H1 (cell line): Measurements from ENCODE around the gene PNCK. TPM values are rescaled to one million over a fixed set of nuclear protein-coding genes. Genes with fewer than 3 reads are reported as not detected.

Experiments
- CTCF ChIA-PET: fragments of 300-600 bp; sonication (Branson Sonifier 250); formaldehyde crosslinking; loops from one replicate; lab custom pipeline; 2021; ENCODE audit not compliant: partially characterized antibody; lab: Charles Lee
- POLR2A ChIA-PET: fragments of 300-600 bp; sonication (Branson Sonifier 250); formaldehyde crosslinking; loops from one replicate; lab custom pipeline; 2021; ENCODE audit warnings: inconsistent platforms; ENCODE audit not compliant: partially characterized antibody; lab: Charles Lee
- DNase-seq, 2 experiments: peaks; one replicate each; pipeline versions ENCODE4 v3.0.0 to v3.0.0-alpha.2; 2010 to 2022; ENCODE audit warnings: low spot score in 2 of 2, low read depth in 1 of 2, mixed read lengths in 1 of 2
- FAIRE-seq: peaks from 2 replicates; lab custom pipeline; 2011; peaks lifted over from hg19 to GRCh38; lab: Jason Lieb, UNC
- H2AFZ ChIP-seq: 2 replicates; pipeline ENCODE4 v1.8.1; 2012; ENCODE audit warnings: low read length, inconsistent platforms
- H2AK5ac ChIP-seq: 2 replicates; pipeline ENCODE4 v1.6.1; 2013; ENCODE audit warnings: low read depth, low read length
- H2BK120ac ChIP-seq: replicated peaks from 2 replicates; pipeline ENCODE3; 2013; ENCODE audit warnings: low read depth, low read length, inconsistent platforms
- H2BK12ac ChIP-seq: 2 replicates; pipeline ENCODE4 v1.6.1; 2013; ENCODE audit warnings: low read depth, low read length
- H2BK15ac ChIP-seq: 2 replicates; pipeline ENCODE4 v1.6.1; 2013; ENCODE audit warnings: low read length
- H2BK20ac ChIP-seq: 2 replicates; pipeline ENCODE4 v1.6.1; 2013; ENCODE audit warnings: low read length
- H2BK5ac ChIP-seq: 2 replicates; pipeline ENCODE4 v1.6.1; 2013; ENCODE audit warnings: low read depth, low read length
- H3K14ac ChIP-seq: 2 replicates; pipeline ENCODE4 v1.6.1; 2013; ENCODE audit warnings: inconsistent platforms; ENCODE audit not compliant: insufficient read length
- H3K18ac ChIP-seq: 2 replicates; pipeline ENCODE4 v1.6.1; 2013; ENCODE audit warnings: low read length; ENCODE audit errors: extremely low read depth
- H3K23ac ChIP-seq: 2 replicates; pipeline ENCODE4 v1.6.1; 2013; ENCODE audit warnings: inconsistent platforms; ENCODE audit not compliant: insufficient read length
- H3K23me2 ChIP-seq: 2 replicates; pipeline ENCODE4 v1.6.1; 2013; ENCODE audit warnings: low read depth, low read length
- H3K27ac ChIP-seq: 2 replicates; pipeline ENCODE4 v1.6.1; 2011; ENCODE audit warnings: low read depth, low read length, inconsistent platforms
- H3K27me3 ChIP-seq, 4 experiments: replicated peaks in 1 of 4; 1 replicate in 1 of 4; 2 replicates in 3 of 4; pipeline versions ENCODE4 v1.6.1 to v1.8.1; 2011 to 2013; ENCODE audit warnings: low read length in 3 of 4, mild to moderate bottlenecking in 3 of 4, inconsistent platforms in 2 of 4, mixed read lengths in 2 of 4, moderate library complexity in 1 of 4; ENCODE audit not compliant: control insufficient read depth in 3 of 4, insufficient read depth in 3 of 4; ENCODE audit errors: extremely low read depth in 1 of 4
- H3K36me3 ChIP-seq, 4 experiments: 2 replicates each; pipeline versions ENCODE4 v1.6.1 to v1.8.1; 2011 to 2013; ENCODE audit warnings: mild to moderate bottlenecking in 4 of 4, low read length in 3 of 4, moderate library complexity in 2 of 4, control low read depth in 1 of 4, inconsistent platforms in 1 of 4; ENCODE audit not compliant: insufficient read depth in 4 of 4, control insufficient read depth in 2 of 4
- H3K4ac ChIP-seq: replicated peaks from 2 replicates; pipeline ENCODE3; 2013; ENCODE audit warnings: low read length, low read depth, mixed read lengths, inconsistent platforms; ENCODE audit not compliant: insufficient read length
- H3K4me1 ChIP-seq, 4 experiments: replicated peaks in 1 of 4; 1 replicate in 1 of 4; 2 replicates in 3 of 4; pipeline versions ENCODE4 v1.6.1 to v1.8.1; 2011 to 2013; ENCODE audit warnings: low read length in 3 of 4, inconsistent platforms in 2 of 4, mixed read lengths in 1 of 4; ENCODE audit not compliant: insufficient read depth in 4 of 4, control insufficient read depth in 3 of 4
- H3K4me2 ChIP-seq, 2 experiments: 2 replicates each; pipeline versions ENCODE4 v1.6.1 to v1.8.1; 2011 to 2013; ENCODE audit warnings: low read depth in 2 of 2, low read length in 2 of 2, control low read depth in 1 of 2, inconsistent platforms in 1 of 2, mild to moderate bottlenecking in 1 of 2; ENCODE audit not compliant: insufficient read depth in 1 of 2
- H3K4me3 ChIP-seq, 4 experiments: fragments of 200-600, 300-600 bp in 1 of 4; sonication (generic), shearing (Covaris generic), sonication (Bioruptor Twin) in 1 of 4; 2 replicates each; pipeline versions ENCODE4 v1.5.1 to v1.8.1; 2011 to 2016; ENCODE audit warnings: low read length in 4 of 4, low read depth in 3 of 4, control low read depth in 2 of 4, inconsistent platforms in 2 of 4, mild to moderate bottlenecking in 2 of 4, mixed read lengths in 1 of 4, moderate library complexity in 1 of 4; ENCODE audit not compliant: insufficient read depth in 2 of 4; ENCODE audit errors: extremely low read depth in 1 of 4
- H3K56ac ChIP-seq: replicated peaks from 2 replicates; pipeline ENCODE3; 2013; ENCODE audit warnings: low read depth, mild to moderate bottlenecking, mixed read lengths, low read length, inconsistent platforms; ENCODE audit not compliant: insufficient read length
- H3K79me1 ChIP-seq: 2 replicates; pipeline ENCODE4 v1.6.1; 2013; ENCODE audit warnings: low read depth, low read length, control low read depth
- H3K79me2 ChIP-seq, 2 experiments: 2 replicates each; pipeline versions ENCODE4 v1.6.1 to v1.8.1; 2012 to 2013; ENCODE audit warnings: low read length in 2 of 2, mild to moderate bottlenecking in 2 of 2, inconsistent platforms in 1 of 2; ENCODE audit not compliant: insufficient read depth in 2 of 2, control insufficient read depth in 1 of 2
- H3K9ac ChIP-seq, 4 experiments: replicated peaks in 1 of 4; 1 replicate in 1 of 4; 2 replicates in 3 of 4; pipeline versions ENCODE4 v1.6.1 to v1.8.1; 2011 to 2013; ENCODE audit warnings: low read depth in 3 of 4, low read length in 3 of 4, control low read depth in 2 of 4, mild to moderate bottlenecking in 2 of 4, moderate library complexity in 2 of 4, inconsistent platforms in 1 of 4; ENCODE audit errors: extremely low read depth in 1 of 4
- H3K9me3 ChIP-seq, 2 experiments: 2 replicates each; pipeline versions ENCODE4 v1.6.1 to v1.8.1; 2012 to 2013; ENCODE audit warnings: mild to moderate bottlenecking in 2 of 2, moderate library complexity in 2 of 2, control low read depth in 1 of 2, inconsistent platforms in 1 of 2, low read depth in 1 of 2, low read length in 1 of 2, mixed read lengths in 1 of 2; ENCODE audit not compliant: insufficient read depth in 2 of 2
- H4K20me1 ChIP-seq, 2 experiments: replicated peaks in 1 of 2; 2 replicates each; pipeline versions ENCODE3 to v1.8.1; 2011 to 2013; ENCODE audit warnings: inconsistent platforms in 2 of 2, low read length in 2 of 2, mild to moderate bottlenecking in 1 of 2; ENCODE audit not compliant: insufficient read depth in 2 of 2, control insufficient read depth in 1 of 2
- H4K5ac ChIP-seq: 2 replicates; pipeline ENCODE4 v1.6.1; 2013; ENCODE audit warnings: low read length, low read depth, mixed read lengths, inconsistent platforms; ENCODE audit not compliant: insufficient read length
- H4K8ac ChIP-seq: 2 replicates; pipeline ENCODE4 v1.8.0; 2013; ENCODE audit warnings: mild to moderate bottlenecking, moderate library complexity, low read length, inconsistent platforms; ENCODE audit not compliant: insufficient read depth; ENCODE audit errors: extremely low read depth
- H4K91ac ChIP-seq: replicated peaks from 2 replicates; pipeline ENCODE3; 2013; ENCODE audit warnings: low read length, mixed read lengths, inconsistent platforms; ENCODE audit not compliant: insufficient read length
- BCL11A ChIP-seq, 2 experiments: IDR thresholded peaks; one replicate each; pipeline ENCODE4 v1.6.1; 2011; ENCODE audit warnings: low read depth in 2 of 2, low read length in 2 of 2, mild to moderate bottlenecking in 2 of 2
- CBX8 ChIP-seq: fragments of 300-800, 300-1000 bp; sonication (generic); IDR thresholded peaks from 2 replicates; pipeline ENCODE4 v1.7.1; 2016; ENCODE audit warnings: low read depth, low read length, borderline replicate concordance
- GTF2F1 ChIP-seq: IDR thresholded peaks from 2 replicates; pipeline ENCODE4 v1.6.1; 2012; ENCODE audit warnings: low read depth, low read length, improper control_type of control experiment, borderline replicate concordance
- HDAC2 ChIP-seq, 2 experiments: fragments of 300-600 bp in 1 of 2; sonication (generic) in 1 of 2; IDR thresholded peaks; 2 replicates each; pipeline ENCODE4 v1.6.1; 2011 to 2012; ENCODE audit warnings: low read depth in 2 of 2, low read length in 2 of 2, mild to moderate bottlenecking in 2 of 2, moderate library complexity in 2 of 2, borderline replicate concordance in 1 of 2, inconsistent platforms in 1 of 2
- HDAC6 ChIP-seq: IDR thresholded peaks from one replicate; pipeline ENCODE4 v1.7.1; 2012; ENCODE audit warnings: low read depth, mild to moderate bottlenecking, inconsistent platforms, low read length, moderate library complexity
- NRF1 ChIP-seq: IDR thresholded peaks from 2 replicates; pipeline ENCODE4 v1.6.1; 2011; ENCODE audit warnings: mild to moderate bottlenecking, low read depth, low read length, improper control_type of control experiment
- RBBP5 ChIP-seq: IDR thresholded peaks from 2 replicates; pipeline ENCODE4 v1.7.1; 2012; ENCODE audit warnings: low read depth, mild to moderate bottlenecking, inconsistent platforms, low read length, moderate library complexity, borderline replicate concordance
- RNF2 ChIP-seq: fragments of 200-900, 300-1000 bp; sonication (generic); IDR thresholded peaks from 2 replicates; pipeline ENCODE4 v1.7.1; 2016; ENCODE audit warnings: borderline replicate concordance, low read depth, mild to moderate bottlenecking, antibody characterized with exemption, low read length; ENCODE audit not compliant: poor library complexity, severe bottlenecking; ENCODE audit errors: missing control alignments
- SIRT6 ChIP-seq: IDR thresholded peaks from one replicate; pipeline ENCODE4 v1.7.1; 2012; ENCODE audit warnings: low read length, inconsistent platforms
- SP4 ChIP-seq: IDR thresholded peaks from 2 replicates; pipeline ENCODE4 v1.6.1; 2012; ENCODE audit warnings: low read length, inconsistent platforms
- SRF ChIP-seq: IDR thresholded peaks from 2 replicates; pipeline ENCODE4 v1.6.1; 2011; ENCODE audit warnings: mild to moderate bottlenecking, low read depth, low read length, moderate library complexity
- SUZ12 ChIP-seq: fragments of 200-600 bp; sonication (generic); IDR thresholded peaks from 2 replicates; pipeline ENCODE4 v1.6.1; 2012; ENCODE audit warnings: mild to moderate bottlenecking, inconsistent platforms, low read length, moderate library complexity, mixed read lengths
- TEAD4 ChIP-seq: IDR thresholded peaks from 2 replicates; pipeline ENCODE4 v1.6.1; 2012; ENCODE audit warnings: low read depth, low read length, inconsistent platforms, mixed read lengths
- WGBS, 2 experiments: shearing (Covaris generic) in 1 of 2; methylation state at CpG; one replicate each; pipeline versions ENCODE4 v1.1.6 to v1.1.7; 2013 to 2015; ENCODE audit warnings: low lambda C conversion rate in 2 of 2, mixed read lengths in 2 of 2, inconsistent platforms in 1 of 2, low coverage in 1 of 2, missing lambda C conversion rate in 1 of 2; ENCODE audit not compliant: insufficient replicate concordance in 2 of 2, insufficient coverage in 1 of 2, insufficient read length in 1 of 2; ENCODE audit errors: extremely low coverage in 1 of 2, missing lambda C conversion rate in 1 of 2; 5-methylcytosine and 5-hydroxymethylcytosine counted together
- polyA plus RNA-seq, 7 experiments: library from polyadenylated mRNA; depleted of rRNA in 3 of 7; stranded (reverse) in 5 of 7; unstranded in 2 of 7; fragments of >200 nt in 5 of 7; fragments of 200-250 nt in 2 of 7; gene quantifications; 1 replicate in 5 of 7; 2 replicates in 1 of 7; 4 replicates in 1 of 7; pipeline versions ENCODE4 v1.2.1 to v1.2.3, GENCODE V29; 2011 to 2013; ENCODE audit warnings: missing spikeins in 2 of 7, mixed read lengths in 2 of 7
- total RNA-seq: library from RNA; stranded (reverse); fragmentation: NEBNext Ultra II Directional; extraction: Animal tissue kit (Norgen Biotek cat#: 25700); gene quantifications from 2 replicates; pipeline ENCODE4 v1.2.1, GENCODE V29; 2021

The PNCK gene
- total and polyA plus RNA-seq, 2 of the 8 experiments (the other 6 are each of a cell fraction or from before 2014, with no cell fraction given), result 6.2 to 6.3 TPM

GRCh38 chrX:153633607-153634180 lies 39.9 kb downstream of the PNCK start:
- Histone ChIP-seq H3K36me3 (no peaks in the 10 kb centered on the region), H3K4ac (no peak overlapping the region), H3K14ac (no peak overlapping the region), H3K9ac (no peak overlapping the region), H3K4me1 (no peaks in the 10 kb centered on the region), H3K4me3 (no peak overlapping the region), H3K9me3 (no peaks in the 10 kb centered on the region), H2AK5ac (no peak overlapping the region), H4K91ac (no peak overlapping the region), H2BK120ac (no peak overlapping the region), H3K27ac (no peak overlapping the region), H3K79me1 (no peaks in the 10 kb centered on the region), H3K56ac (no peak overlapping the region), H3K79me2 (no peaks in the 10 kb centered on the region), H2BK5ac (no peak overlapping the region), H2BK12ac (no peak overlapping the region), H4K5ac (no peak overlapping the region), H3K23me2 (no peaks in the 10 kb centered on the region), H4K8ac (no peak overlapping the region), H2BK15ac (no peak overlapping the region), H3K4me2 (no peak overlapping the region), H3K18ac (no peak overlapping the region), H3K27me3 (no peaks in the 10 kb centered on the region), H2AFZ (no peak overlapping the region), H4K20me1 (no peaks in the 10 kb centered on the region), H2BK20ac (no peak overlapping the region), H3K23ac (no peak overlapping the region)
- FAIRE-seq (no peak), DNase-seq (no peak)
- ChIA-PET CTCF (no interaction called here), POLR2A (no interaction called here)
- no peak for TF ChIP-seq TEAD4
- no peak for TF ChIP-seq HDAC6
- TF ChIP-seq HDAC2 (IDR thresholded peaks at IDR 0.05; ENCODE audit: borderline replicate concordance in 1 of 2, low read depth in 2 of 2, low read length in 2 of 2), result no peak
- TF ChIP-seq GTF2F1, result no peak
- no peak for TF ChIP-seq SUZ12
- TF ChIP-seq RNF2, result no peak
- TF ChIP-seq RBBP5, result no peak
- no peak for TF ChIP-seq SIRT6
- TF ChIP-seq BCL11A (IDR thresholded peaks at IDR 0.05; ENCODE audit: low read depth in 2 of 2, low read length in 2 of 2), result no peak
- TF ChIP-seq SP4, result no peak
- no peak for TF ChIP-seq SRF
- no peak for TF ChIP-seq CBX8
- TF ChIP-seq NRF1, result no peak
- 98% methylated on average over 7 of the region's 15 CpGs; no CpG with 5 or more reads in 1 of the 2 experiments for WGBS, 2 experiments
